Endometrial microvascular endothelial cells (primary cell): ENCODE measurements around the gene ADAMTSL4. TPM values are rescaled to one million over a fixed set of nuclear protein-coding genes. Genes with fewer than 3 reads are reported as not detected.

Experiments used
- in situ Hi-C: cut with HindIII; loops from 2 replicates; pipeline ENCODE4 v1.10.0; 2017; ENCODE audit warnings: low sequenced_read_pairs, low pct_unique_long_range_greater_than_20kb; ENCODE audit errors: inconsistent ontology term
- total RNA-seq: library from RNA; depleted of rRNA; stranded (reverse); fragments of >200 nt; gene quantifications from one replicate; pipeline ENCODE4 v1.2.3, GENCODE V29; 2015; ENCODE audit errors: inconsistent ontology term

The ADAMTSL4 gene
- total RNA-seq, 1 donor from 2014 or later = 1.8 TPM

DNA sequence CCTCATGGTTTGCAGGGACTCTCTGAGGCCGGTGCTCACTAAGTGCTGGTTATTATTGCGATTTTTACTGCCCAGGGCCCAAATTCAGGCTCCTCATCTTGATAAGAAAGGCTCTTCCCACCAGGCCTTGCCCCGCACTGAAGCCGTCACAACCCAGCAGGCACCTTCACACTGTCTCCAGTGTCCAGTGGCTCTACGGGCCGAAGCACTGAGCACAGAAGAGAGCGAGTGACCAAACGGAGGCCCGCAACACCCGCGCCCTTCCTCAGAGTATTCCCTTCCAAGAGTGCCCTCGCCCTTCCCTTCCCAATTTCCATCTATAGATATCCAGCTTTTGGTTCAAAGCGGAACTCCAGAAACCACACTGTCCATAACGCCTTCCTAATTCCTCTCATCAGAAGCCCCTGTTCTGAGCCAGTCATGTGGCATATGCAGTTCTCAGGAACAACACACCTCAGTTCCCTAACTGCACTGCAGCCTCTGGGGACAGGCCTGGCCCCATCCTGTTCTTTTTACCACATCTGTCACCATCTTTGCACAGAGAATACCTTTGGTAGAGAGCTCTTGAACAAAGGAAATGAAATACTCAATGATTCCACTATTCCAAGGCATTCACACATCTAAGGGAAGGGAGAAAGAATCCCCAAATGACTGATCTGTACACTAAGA lies 18.6 kb upstream of the ADAMTSL4 start:
- in situ Hi-C loops = no loop called here

DNA sequence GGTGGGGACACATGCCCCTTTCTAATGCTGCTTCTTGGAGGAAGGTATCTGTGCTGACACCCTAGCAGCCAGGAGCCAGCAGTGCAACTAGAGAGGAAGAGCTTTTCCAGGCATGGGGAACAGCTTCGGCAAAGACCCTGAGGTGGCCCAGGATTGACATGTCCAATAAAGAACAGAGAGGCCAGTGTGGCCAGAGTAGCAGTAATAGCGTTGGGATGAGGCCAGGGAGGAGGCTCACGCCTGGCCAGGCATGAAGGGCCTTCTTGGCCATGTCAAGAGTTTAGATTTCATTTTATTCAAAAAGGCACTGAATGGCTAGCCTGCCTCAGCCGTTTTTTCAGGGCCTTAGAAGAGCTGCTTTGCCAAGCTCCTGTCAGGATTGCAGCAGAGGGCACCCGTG lies 16.3 kb upstream of the ADAMTSL4 start:
- in situ Hi-C loops = no loop called here

DNA sequence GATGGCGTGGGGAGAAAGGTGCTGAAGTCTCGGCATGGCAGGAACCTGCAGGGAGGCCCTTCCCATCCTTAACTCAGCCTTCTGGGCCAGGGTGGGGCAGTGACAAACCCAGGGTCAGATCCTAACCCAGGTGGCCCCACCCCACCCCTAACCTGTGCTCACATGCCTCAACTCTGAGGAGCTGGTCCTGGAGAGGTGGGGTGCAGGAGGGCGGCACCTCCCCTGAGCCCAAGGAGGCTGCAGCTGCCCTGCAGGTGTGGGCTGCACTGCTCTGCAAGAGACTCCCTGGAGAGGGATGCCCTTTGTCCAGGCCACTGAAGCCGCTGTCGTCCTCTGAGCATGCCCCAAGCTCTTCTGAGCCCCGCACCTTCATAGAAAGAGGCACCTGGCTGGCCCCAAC lies 15.2 kb upstream of the ADAMTSL4 start:
- in situ Hi-C loops = no loop called here

DNA sequence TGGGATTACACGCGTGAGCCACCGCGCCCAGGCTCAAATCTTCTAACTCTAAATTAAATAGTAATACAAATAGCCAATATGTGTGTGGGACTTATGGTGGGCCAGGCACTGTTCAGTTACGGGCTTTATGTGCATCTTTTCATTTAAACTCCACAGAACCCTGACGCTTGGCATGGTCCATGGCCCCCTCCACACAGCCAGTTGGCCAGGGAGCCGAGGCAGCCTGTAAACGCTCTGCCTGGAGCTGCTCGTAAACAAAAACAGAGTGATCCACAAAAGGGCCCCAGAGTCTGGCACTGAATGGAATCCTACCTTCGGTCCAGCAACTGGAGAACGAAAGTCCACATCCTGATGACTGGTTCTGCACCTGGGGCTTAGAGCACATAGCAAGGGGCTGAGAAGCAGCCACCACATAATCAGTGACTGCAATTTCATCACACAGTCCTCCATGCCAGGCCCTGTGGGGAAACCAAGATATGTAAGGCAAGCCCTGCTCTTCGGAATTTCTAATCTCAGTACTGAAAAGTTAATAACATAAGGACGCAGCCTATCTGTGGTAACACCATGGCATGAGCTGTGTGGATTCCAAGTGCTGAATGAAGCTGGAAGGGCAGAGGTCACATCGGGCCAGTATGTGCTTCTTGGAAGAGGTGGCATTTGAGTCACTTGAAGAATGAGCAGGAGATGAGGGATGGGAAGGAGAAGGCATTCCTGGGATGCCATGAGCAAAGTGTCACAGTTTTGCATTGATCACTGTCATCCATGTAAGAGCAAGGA lies 13.5 kb upstream of the ADAMTSL4 start:
- in situ Hi-C loops = no loop called here

DNA sequence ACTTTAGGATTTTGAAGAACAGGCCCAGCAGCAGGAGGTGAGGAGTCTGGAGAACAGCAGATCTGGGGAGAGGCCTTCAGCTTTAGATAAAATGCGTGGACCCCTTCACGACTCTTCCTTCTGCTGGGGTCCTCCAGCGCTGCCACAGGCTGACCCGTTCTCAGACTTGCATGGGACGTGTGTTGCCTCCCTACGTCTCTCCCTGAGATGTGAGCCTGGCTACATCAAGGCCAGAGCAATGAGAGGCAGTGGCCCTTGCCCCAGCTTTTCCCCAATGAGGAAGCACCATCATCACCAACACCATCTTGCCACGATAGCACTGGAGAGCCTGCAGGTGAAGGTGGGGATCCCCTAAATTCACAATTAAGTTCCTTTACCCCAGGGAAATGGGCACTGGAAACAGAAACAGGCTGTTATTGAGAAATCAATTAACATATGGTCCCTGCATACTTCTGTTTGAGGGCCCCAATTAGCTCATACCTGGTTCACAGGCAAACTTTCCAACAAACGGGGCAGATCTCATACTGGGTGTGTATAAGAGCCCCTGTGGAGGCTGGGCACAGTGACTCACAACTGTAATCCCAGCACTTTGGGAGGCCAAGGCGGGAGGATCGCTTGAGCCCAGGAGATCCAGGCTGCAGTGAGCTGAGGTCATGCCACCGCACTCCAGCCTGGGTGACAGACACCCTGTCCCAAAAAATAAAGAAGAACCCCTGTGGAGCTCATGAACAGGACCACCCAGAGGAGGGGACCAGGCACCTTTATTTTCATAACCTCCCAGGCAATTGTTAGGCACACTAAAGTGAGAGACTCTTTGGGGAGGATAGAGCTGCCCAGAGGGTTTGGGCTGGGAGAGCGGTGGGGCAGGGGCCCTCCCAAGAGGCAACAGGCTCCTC lies 12.1 kb upstream of the ADAMTSL4 start:
- in situ Hi-C loops = no loop called here

DNA sequence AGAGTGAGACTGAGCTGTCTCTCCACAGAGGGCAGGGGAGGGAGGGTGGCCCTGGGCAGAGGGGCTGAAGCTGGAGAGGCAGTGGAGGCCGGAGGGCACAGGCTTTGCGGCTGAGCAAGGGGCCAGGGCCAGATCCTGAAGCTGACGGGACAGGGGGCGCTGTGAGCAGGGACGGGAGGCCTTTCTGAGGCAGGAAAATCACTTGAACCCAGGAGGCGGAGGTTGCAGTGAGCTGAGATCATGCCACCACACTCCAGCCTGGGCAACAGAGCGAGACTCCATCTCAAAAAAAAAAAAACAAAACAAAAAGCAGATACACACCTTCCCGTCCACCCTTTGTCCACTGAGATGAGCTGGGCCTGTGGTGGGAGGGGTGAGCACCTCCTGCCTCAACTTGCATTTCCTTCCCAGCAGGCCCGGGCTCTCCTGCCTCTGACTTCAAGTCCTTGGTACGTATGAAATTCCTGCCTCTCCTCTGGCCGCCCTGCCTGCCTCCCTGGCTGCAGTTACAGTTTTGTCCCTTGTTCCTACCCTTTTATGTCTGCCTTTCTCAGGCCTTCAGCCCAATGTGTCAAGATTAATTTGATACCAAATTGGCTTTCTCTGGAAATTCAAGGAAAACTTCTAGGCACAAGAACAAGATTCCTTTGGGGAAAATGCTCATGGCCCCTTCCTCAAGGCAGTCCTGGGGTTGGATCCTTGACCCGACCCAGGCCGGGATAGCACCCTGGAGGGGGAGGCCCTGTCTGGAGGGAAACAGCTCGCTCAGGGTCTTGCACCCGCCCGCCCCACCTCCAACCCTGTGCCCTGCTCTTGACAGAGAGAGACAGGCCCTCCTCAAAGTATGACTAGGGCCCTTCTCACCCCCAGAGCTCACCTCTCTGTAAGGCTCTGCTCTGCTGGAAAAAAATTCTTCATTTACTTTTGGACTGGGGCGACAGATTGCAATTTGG lies 11.2 kb upstream of the ADAMTSL4 start:
- in situ Hi-C loops = no loop called here

DNA sequence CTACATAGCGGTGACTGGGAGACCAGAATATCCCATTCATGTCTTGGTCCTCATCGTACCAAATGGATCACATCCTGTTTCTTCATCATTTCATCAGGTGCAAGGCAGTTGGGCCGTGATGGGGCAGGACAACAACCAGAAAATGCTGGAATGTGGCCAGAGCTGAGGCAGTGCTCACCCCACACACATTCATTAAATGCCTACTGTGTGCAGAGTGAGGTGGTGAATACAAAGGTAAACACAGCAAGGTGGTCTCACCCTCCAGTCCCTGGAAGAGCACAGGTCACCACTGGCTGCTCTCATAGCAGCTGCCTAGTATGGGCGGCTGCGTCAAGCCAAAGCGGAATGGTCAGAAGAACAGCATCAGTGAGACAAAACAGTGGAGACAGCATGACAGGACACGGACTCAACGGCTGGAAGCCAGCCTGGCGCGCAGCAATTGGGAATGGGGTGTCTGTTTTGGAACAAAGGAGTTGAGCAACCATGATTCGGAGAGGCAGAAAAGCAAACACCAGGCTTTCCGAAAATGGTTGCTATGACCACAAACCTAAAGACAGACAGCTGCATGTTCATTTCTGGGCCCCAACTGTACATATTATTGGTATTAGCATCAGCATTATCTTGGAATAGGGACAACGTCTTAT lies 5.6 kb upstream of the ADAMTSL4 start:
- in situ Hi-C loops = no loop called here

DNA sequence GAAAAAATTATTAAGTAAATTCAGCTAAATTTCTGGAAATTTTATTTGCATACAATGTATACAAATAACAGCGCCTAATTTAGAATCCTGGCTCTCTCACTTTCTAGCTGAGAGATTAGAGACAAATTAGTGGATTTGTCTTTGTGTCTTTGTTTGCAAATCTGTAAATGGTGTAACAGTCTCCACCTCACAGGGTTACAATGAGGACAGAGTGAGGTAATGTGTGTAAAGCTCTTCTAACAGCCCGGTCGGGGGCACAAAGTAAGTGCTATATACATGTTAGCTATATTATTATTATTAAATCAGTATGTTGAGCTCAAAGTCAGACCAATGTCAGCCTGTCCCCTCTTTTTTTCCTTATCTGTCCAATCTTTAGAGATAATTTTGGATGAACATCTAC lies 5.0 kb upstream of the ADAMTSL4 start:
- in situ Hi-C loops = no loop called here

DNA sequence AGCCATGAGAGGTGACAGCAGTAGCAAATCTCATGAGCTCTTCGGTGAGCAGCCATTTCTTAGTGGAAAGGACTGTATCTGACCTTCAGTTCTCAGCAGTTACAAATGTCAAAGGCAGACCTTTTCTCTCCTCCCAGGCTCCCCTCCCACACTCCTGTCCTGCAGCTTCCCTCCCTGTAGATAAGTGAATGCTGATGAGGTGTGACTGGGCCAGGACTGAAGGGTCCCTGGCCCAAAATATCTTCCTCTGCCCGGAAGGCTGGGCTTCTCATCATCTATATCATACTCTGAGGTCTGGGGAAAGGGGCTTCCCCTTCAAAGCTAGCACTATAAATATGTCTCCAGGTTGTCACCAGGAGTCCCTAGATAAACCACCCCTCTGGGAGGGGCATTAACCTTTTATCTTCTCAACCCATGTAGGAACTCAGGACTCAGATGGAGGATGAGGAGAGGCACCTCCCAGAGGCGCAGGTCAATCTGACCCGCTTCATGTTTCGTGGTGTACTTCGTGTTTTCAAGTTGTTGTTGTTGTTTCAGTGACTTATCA lies 3.6 kb upstream of the ADAMTSL4 start:
- in situ Hi-C loops = no loop called here

DNA sequence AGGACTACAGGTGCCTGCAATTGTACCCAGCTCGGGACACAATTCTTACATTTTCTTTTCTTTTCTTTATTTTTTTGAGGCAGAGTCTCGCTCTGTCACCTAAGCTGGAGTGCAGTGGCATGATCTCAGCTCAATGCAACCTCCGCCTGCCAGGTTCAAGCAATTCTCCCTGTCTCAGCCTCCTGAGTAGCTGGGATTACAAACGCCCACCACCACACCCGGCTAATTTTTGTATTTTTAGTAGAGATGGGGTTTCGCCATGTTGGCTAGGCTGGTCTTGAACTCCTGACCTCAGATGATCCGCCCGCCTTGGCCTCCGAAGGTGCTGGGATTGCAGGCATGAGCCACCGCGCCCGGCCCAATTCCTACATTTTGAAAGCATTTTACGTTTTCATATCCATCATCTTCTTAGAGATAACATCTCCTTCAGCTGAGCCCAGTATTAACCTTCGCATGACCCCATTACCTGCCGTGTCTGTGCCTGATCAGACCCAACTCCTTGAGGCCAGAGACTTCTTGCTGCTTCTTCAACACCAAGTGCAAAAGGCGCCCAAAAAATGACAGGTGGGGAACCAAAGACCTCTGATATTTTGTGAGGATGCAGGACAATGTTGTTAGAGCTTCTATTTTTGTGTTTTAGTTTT lies 2.8 kb upstream of the ADAMTSL4 start:
- in situ Hi-C loops = no loop called here

DNA sequence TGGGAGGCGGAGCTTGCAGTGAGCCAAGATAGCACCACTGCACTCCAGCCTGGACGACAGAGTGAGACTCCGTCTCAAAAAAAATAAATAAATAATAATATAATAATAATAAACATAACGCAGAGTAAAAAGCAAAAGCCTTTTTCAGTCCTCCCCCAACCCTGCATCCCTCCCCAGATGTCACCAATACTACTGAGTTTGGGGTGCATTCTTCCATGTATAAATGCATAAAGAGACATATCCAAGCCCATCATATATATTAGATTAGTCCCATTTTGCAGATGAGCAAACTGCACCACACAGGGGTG lies 930 bp upstream of the ADAMTSL4 start:
- in situ Hi-C loops = no loop called here

DNA sequence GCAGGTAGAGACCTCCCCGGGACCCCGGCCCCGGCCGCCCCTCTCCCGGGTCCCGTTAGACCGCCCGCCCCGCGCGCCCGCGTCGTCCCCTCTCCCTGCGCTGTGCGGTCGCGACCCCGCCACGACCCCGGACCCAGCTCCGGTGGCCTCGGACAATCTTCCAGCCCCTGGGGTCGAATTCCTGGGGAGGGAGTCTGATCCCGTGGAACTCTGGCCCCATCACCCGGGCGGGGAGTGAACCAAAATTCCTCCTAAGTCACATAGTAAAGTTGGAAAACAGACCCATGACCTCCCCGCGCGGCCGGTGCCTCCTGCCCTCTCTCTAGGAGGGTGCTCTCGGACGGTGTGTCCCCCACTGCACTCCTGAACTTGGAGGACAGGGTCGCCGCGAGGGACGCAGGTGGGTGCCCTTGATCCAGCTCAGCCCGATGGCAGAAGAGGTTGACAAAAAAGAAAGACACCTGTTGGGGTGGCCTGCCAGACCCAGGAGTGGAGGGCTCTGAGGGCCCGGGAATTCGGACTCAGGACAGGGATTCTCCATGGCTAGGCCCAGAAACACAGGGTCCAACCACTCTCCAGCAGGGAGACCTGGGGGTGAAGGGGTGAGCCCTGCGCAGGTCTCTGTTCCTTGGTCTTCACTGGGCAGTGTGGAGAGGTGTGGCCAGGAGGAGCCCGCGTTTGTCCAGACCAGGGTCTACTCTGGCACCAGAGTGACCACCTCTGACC lies 451 bp downstream of the ADAMTSL4 start:
- in situ Hi-C loops = no loop called here

DNA sequence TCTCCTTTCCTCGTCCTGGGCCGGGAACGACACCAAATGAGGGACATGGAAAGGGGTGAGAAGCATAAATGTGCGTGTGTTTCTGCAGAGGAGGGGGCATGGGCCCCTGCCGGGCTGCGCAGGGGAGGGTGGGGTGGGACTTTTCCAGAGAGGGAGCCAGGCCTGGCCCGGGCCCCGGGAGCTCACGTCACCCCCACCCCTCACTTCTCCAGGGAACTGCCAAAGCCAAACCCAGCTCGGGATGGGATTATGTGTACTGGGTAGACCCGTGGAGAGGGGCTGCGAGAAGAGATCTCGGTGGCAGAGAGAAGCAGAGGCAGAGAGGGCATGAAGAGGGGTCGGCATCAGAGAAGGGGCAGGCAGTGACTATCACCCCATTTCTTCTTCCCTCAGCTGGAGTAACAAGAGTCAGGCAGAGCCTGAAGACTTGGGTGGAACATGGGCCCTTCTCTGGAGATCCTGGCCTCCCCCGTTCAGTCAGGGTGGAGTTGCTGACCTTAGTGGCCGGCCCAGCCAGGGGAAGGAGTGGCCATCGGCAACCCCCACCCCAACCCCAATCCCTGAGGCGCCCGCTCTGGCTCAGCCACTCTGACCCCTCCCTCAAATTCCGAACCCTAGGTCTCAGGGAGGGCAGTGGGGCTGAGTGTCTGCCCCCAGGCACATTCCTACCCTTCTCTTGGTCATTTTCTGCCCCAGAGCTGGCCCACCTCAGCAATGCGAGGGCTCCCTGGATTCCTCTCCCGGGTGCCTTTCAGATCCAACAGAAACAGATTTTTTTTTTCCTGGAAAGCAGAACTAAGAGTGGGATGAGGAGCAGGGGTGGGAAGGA lies 1.2 kb downstream of the ADAMTSL4 start:
- in situ Hi-C loops = no loop called here

DNA sequence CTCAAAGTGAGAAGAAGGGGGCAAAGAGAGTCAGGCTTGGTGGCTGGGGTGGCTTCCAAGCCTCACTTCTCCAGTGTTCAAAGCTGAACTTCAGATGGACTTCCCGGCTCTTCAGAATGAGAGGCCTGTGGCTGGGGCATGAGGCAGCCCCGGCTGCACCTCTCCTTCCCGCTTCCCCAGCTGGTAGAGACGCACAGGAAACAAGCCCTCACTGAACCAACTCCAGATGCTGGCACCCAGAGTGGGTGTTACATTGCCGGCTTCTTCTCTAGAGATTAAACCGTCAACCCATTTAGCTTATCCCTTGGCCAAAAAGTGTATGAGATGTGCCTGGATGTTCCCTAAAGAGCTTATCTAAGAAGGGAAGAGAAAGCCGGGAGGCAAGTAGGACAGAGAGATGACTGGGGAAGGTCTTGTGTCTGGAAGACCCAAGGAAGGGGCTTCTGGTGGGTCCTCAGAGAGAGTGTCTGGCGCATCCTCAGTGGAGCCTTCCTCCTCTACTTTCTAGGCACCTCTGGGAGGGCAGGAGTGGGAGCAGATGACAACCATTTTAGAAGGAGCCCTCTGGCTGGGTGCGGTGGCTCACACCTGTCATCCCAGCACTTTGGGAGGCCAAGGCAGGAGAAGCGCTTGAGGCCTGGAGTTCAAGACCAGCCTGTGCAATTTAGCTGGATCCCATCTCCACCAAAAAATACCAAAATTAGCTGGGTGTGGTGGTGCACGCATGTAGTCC lies 2.0 kb downstream of the ADAMTSL4 start:
- in situ Hi-C loops = no loop called here

DNA sequence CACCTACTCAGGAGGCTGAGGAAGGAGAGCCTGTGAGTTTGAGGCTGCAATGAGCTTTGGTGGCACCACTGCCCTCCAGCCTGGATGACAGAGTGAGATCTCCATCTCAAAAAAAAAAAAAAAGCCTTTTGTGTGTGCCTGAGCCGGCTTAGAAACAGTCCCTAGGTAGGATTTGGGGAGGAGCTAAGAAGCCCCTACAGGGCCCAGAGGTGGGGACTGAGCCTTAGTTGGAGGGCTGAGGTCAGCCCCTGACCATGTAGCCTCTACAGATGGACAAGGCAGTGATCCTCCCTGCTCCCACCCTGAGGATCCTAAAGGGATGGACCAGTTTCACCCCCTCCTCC lies 2.5 kb downstream of the ADAMTSL4 start:
- in situ Hi-C loops = no loop called here
